GM23338 (cell line): ENCODE measurements around the gene CDK5RAP1. TPM values are rescaled to one million over a fixed set of nuclear protein-coding genes. Genes with fewer than 3 reads are reported as not detected.

ENCODE experiments used
- ATAC-seq: fragments of 200-7000 bp; cut with Tn5 transposase; 3 replicates; pipeline ENCODE4 v1.9.1; 2020
- DNase-seq: peaks from one replicate; pipeline ENCODE4 v3.0.0-alpha.2; 2015; ENCODE audit warnings: low spot score
- H2AFZ ChIP-seq: fragments of 200-600 bp; sonication (generic); 2 replicates; pipeline ENCODE4 v1.8.0; 2016; ENCODE audit warnings: antibody characterized with exemption, mild to moderate bottlenecking, moderate library complexity
- H3F3A ChIP-seq: fragments of 200-600 bp; sonication (generic); replicated peaks from 2 replicates; pipeline ENCODE4 v1.8.0; 2017; ENCODE audit warnings: antibody characterized with exemption, mixed run types, low read depth
- H3K27ac ChIP-seq: fragments of 200-600 bp; sonication (generic); 2 replicates; pipeline ENCODE4 v1.6.1; 2016; ENCODE audit warnings: low read depth
- H3K27me3 ChIP-seq: fragments of 200-600 bp; sonication (generic); 2 replicates; pipeline ENCODE4 v1.8.0; 2016; ENCODE audit warnings: mild to moderate bottlenecking, mixed run types, moderate library complexity; ENCODE audit not compliant: insufficient read depth
- H3K36me3 ChIP-seq: fragments of 200-600 bp; sonication (generic); 2 replicates; pipeline ENCODE4 v1.8.0; 2016; ENCODE audit warnings: mild to moderate bottlenecking; ENCODE audit not compliant: insufficient read depth
- H3K4me1 ChIP-seq: fragments of 200-600 bp; sonication (generic); 2 replicates; pipeline ENCODE4 v1.8.0; 2016; ENCODE audit warnings: mild to moderate bottlenecking, moderate library complexity; ENCODE audit not compliant: insufficient read depth
- H3K4me2 ChIP-seq: fragments of 200-600 bp; sonication (generic); 2 replicates; pipeline ENCODE4 v1.7.1; 2017; ENCODE audit warnings: mixed run types
- H3K4me3 ChIP-seq: fragments of 200-600 bp; sonication (generic); 2 replicates; pipeline ENCODE4 v1.6.1; 2016; ENCODE audit warnings: mixed run types
- H3K79me2 ChIP-seq: fragments of 200-600 bp; sonication (generic); replicated peaks from 2 replicates; pipeline ENCODE4 v1.8.0; 2017; ENCODE audit warnings: mild to moderate bottlenecking; ENCODE audit not compliant: insufficient read depth
- H3K9me2 ChIP-seq: fragments of 200-600 bp; sonication (generic); 2 replicates; pipeline ENCODE4 v1.8.0; 2017; ENCODE audit not compliant: insufficient read depth
- H4K20me1 ChIP-seq: fragments of 200-600 bp; sonication (generic); replicated peaks from 2 replicates; pipeline ENCODE4 v1.8.0; 2017; ENCODE audit warnings: mild to moderate bottlenecking; ENCODE audit not compliant: insufficient read depth
- H3K27ac Mint-ChIP-seq: 2 replicates; pipeline ENCODE4 v1.8.0; 2020; ENCODE audit warnings: inconsistent platforms, mild to moderate bottlenecking, moderate library complexity, mixed read lengths
- H3K27me3 Mint-ChIP-seq: 3 replicates; pipeline ENCODE4 v1.8.0; 2022; ENCODE audit warnings: low read depth, mild to moderate bottlenecking, moderate library complexity, mixed read lengths, inconsistent platforms; ENCODE audit not compliant: insufficient read depth, poor library complexity
- H3K36me3 Mint-ChIP-seq: 3 replicates; pipeline ENCODE4 v1.8.0; 2021; ENCODE audit warnings: low read depth, mild to moderate bottlenecking, inconsistent platforms, moderate library complexity, mixed read lengths
- H3K4me1 Mint-ChIP-seq: 3 replicates; pipeline ENCODE4 v1.8.0; 2020; ENCODE audit warnings: mild to moderate bottlenecking, inconsistent platforms, mixed read lengths
- H3K4me3 Mint-ChIP-seq: 3 replicates; pipeline ENCODE4 v1.8.0; 2021; ENCODE audit warnings: moderate library complexity, mild to moderate bottlenecking, inconsistent platforms, mixed read lengths
- H3K9me3 Mint-ChIP-seq: 3 replicates; pipeline ENCODE4 v1.8.0; 2020; ENCODE audit warnings: moderate library complexity, mild to moderate bottlenecking, inconsistent platforms, mixed read lengths
- CTCF ChIP-seq, 2 experiments: fragments of 200-600 bp in 1 of 2; sonication (generic) in 1 of 2; conservative IDR thresholded peaks; 2 replicates each; pipeline versions ENCODE4 v1.5.1 to v1.6.1; 2016 to 2017; ENCODE audit warnings: antibody characterized with exemption in 2 of 2, low read depth in 2 of 2, mild to moderate bottlenecking in 2 of 2, moderate library complexity in 1 of 2
- EZH2 ChIP-seq: fragments of 200-600 bp; sonication (generic); IDR thresholded peaks from one replicate; pipeline ENCODE4 v1.8.0; 2017; ENCODE audit warnings: antibody characterized with exemption, mild to moderate bottlenecking, low read depth; ENCODE audit not compliant: unreplicated experiment
- EZH2phosphoT487 ChIP-seq: fragments of 200-600 bp; sonication (generic); IDR thresholded peaks from one replicate; pipeline ENCODE4 v1.8.1; 2018; ENCODE audit warnings: antibody characterized with exemption; ENCODE audit not compliant: unreplicated experiment
- REST ChIP-seq: IDR thresholded peaks from one replicate; pipeline ENCODE4 v1.6.1; 2018; ENCODE audit warnings: antibody characterized with exemption; ENCODE audit not compliant: unreplicated experiment
- ZNF114 ChIP-seq: fragments of 250-450 bp; sonication (Bioruptor Pico); IDR thresholded peaks from 2 replicates; pipeline ENCODE4 v1.5.0; 2020; ENCODE audit warnings: mild to moderate bottlenecking, moderate library complexity
- ZNF462 ChIP-seq: fragments of 250-450 bp; sonication (Bioruptor Pico); IDR thresholded peaks from 2 replicates; pipeline ENCODE4 v1.5.0; 2020; ENCODE audit warnings: mild to moderate bottlenecking, moderate library complexity
- polyA plus RNA-seq: library from polyadenylated mRNA; unstranded; fragments of >200 nt; fragmentation: Nextera tagmentation; extraction: Ambion mirVana; gene quantifications from 2 replicates; pipeline ENCODE4 v1.2.1, GENCODE V29; 2016
- total RNA-seq: library from RNA; depleted of rRNA; stranded (reverse); fragments of >200 nt; shearing (Covaris generic); gene quantifications from 2 replicates; pipeline ENCODE4 v1.2.3, GENCODE V29; 2014

The CDK5RAP1 gene
- total and polyA plus RNA-seq, 2 experiments from 2014 or later: 33.8 to 38.1 TPM

GRCh38 chr20:33400812-33401183 is 521 bp downstream of the CDK5RAP1 start:
- H3K4me3 Mint-ChIP-seq: peak overlapping the region; percentile 95
- peaks cover 4% of the 10 kb centered on the region for H3K27me3 Mint-ChIP-seq
- peak; percentile 38 for DNase-seq
- 0 out of 2 replicates have a peak, but pooled peaks cover 4% of the 10 kb centered on the region for H3F3A ChIP-seq
- H3K79me2 ChIP-seq: peaks cover 53% of the 10 kb centered on the region
- H3K36me3 Mint-ChIP-seq: peaks cover 6% of the 10 kb centered on the region; the same call in 2 of the 3 replicates
- H3K9me2 ChIP-seq: no peaks in the 10 kb centered on the region
- no peaks in the 10 kb centered on the region for H3K27me3 ChIP-seq
- no peaks in the 10 kb centered on the region for H3K9me3 Mint-ChIP-seq
- H3K27ac Mint-ChIP-seq: no peak overlapping the region
- H2AFZ ChIP-seq: peak overlapping the region; percentile 57
- ATAC-seq: peak; percentile 69
- TF ChIP-seq EZH2 (no peak), CTCF (conservative IDR thresholded peaks at IDR 0.05; ENCODE audit: low read depth in 2 of 2) (peak; percentile 16 to 21; a peak in 1 of 4 replicates), ZNF114 (CRISPR knock-in tag) (no peak), REST (no peak), EZH2phosphoT487 (no peak), ZNF462 (CRISPR knock-in tag) (no peak)
- H3K4me2 ChIP-seq: peak overlapping the region; percentile 98
- H4K20me1 ChIP-seq: peaks cover 10% of the 10 kb centered on the region; the same call in 1 of the 2 replicates
- peaks cover 11% of the 10 kb centered on the region; the same call in 2 of the 3 replicates for H3K4me1 Mint-ChIP-seq
- peaks cover 6% of the 10 kb centered on the region; the same call in 1 of the 2 replicates for H3K4me1 ChIP-seq
- H3K36me3 ChIP-seq: no peaks in the 10 kb centered on the region
- H3K27ac ChIP-seq: no peak overlapping the region
- peak overlapping the region; percentile 99 for H3K4me3 ChIP-seq
